AG08396 (cell line): ENCODE results near the gene TEX13A.

Experiments
- DNase-seq: peaks from one replicate; pipeline ENCODE4 v3.0.0; 2012; ENCODE audit warnings: low spot score, mixed read lengths

The TEX13A gene

DNA sequence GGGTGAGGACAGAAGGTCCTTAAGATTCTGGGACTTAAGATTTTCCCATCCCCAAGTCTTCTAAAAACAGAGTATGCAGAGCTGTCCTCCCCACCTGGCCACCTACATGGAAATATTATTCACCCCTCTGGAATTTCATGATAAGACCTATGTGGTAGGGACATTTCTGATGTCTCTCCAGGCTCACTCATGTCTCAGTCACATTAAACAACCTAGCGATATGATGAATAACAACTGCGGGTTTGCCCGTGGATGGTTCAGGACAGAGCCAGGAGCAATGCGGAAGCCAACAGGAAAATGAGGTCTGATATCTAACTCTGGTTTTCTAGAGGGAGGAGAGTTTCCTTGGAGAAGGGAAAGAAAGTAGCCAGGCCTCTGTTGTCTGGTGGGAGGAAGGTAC lies 47.4 kb downstream of the TEX13A start:
- no peak for DNase-seq
